Brain microvascular endothelial cell (primary cell): ENCODE measurements around the gene WDR82.
A peak's percentile ranks its signal among the peaks of the same experiment; 100 is the strongest.

Source experiments
- DNase-seq: peaks from one replicate; pipeline ENCODE4 v3.0.0-alpha.2; 2020
- H3K27ac ChIP-seq: fragments of 250-450 bp; sonication (Bioruptor Pico); 2 replicates; pipeline ENCODE4 v1.5.1; 2020; ENCODE audit warnings: mild to moderate bottlenecking, moderate library complexity
- H3K27me3 ChIP-seq: fragments of 250-450 bp; sonication (Bioruptor Pico); replicated peaks from 2 replicates; pipeline ENCODE4 v1.5.1; 2020; ENCODE audit warnings: mild to moderate bottlenecking
- H3K36me3 ChIP-seq: fragments of 250-450 bp; sonication (Bioruptor Pico); replicated peaks from 2 replicates; pipeline ENCODE4 v1.5.1; 2020; ENCODE audit warnings: mild to moderate bottlenecking
- H3K4me3 ChIP-seq: 2 replicates; pipeline ENCODE4 v1.5.1; 2011; ENCODE audit warnings: low read depth, mild to moderate bottlenecking, control low read depth, low read length, moderate library complexity
- in situ Hi-C: cut with HindIII; loops from 2 replicates; pipeline ENCODE4 v1.10.0; 2017; ENCODE audit warnings: low sequenced_read_pairs, low pct_ligation_motif_present
- TF ChIP-seq, protein P1 (sequence below): IDR thresholded peaks from 2 replicates; pipeline ENCODE4 v1.5.1; 2011; ENCODE audit warnings: low read depth, mild to moderate bottlenecking, moderate library complexity, low read length, control low read depth, inconsistent platforms; ENCODE audit errors: missing control alignments

WDR82 gene

DNA sequence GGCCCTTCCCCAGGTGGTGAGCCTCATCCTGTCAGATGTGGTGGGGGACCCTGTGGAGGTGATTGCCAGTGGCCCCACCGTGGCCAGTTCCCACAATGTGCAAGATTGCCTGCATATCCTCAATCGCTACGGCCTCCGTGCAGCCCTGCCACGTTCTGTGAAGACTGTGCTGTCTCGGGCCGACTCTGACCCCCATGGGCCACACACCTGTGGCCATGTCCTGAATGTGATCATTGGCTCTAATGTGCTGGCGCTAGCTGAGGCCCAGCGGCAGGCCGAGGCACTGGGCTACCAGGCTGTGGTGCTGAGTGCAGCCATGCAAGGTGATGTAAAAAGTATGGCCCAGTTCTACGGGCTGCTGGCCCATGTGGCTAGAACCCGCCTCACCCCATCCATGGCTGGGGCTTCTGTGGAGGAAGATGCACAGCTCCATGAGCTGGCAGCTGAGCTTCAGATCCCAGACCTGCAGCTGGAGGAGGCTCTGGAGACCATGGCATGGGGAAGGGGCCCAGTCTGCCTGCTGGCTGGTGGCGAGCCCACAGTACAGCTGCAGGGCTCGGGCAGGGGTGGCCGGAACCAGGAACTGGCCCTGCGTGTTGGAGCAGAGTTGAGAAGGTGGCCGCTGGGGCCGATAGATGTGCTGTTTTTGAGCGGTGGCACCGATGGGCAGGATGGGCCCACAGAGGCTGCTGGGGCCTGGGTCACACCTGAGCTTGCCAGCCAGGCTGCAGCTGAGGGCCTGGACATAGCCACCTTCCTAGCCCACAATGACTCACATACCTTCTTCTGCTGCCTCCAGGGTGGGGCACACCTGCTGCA lies 14.0 kb upstream of the WDR82 start:
- Histone ChIP-seq H3K27me3 (no peaks in the 10 kb centered on the region), H3K27ac (no peak overlapping the region), H3K4me3 (no peak overlapping the region), H3K36me3 (peaks cover 8% of the 10 kb centered on the region)
- in situ Hi-C loops, result no loop called here
- TF ChIP-seq, protein P1, sequence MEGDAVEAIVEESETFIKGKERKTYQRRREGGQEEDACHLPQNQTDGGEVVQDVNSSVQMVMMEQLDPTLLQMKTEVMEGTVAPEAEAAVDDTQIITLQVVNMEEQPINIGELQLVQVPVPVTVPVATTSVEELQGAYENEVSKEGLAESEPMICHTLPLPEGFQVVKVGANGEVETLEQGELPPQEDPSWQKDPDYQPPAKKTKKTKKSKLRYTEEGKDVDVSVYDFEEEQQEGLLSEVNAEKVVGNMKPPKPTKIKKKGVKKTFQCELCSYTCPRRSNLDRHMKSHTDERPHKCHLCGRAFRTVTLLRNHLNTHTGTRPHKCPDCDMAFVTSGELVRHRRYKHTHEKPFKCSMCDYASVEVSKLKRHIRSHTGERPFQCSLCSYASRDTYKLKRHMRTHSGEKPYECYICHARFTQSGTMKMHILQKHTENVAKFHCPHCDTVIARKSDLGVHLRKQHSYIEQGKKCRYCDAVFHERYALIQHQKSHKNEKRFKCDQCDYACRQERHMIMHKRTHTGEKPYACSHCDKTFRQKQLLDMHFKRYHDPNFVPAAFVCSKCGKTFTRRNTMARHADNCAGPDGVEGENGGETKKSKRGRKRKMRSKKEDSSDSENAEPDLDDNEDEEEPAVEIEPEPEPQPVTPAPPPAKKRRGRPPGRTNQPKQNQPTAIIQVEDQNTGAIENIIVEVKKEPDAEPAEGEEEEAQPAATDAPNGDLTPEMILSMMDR, result no peak
- DNase-seq, result no peak

GRCh38 chr3:52291508-52292181 lies 13.2 kb upstream of the WDR82 start:
- in situ Hi-C loops, result no loop called here
- Histone ChIP-seq H3K27me3 (no peaks in the 10 kb centered on the region), H3K4me3 (no peak overlapping the region), H3K27ac (no peak overlapping the region), H3K36me3 (peaks cover 8% of the 10 kb centered on the region)
- TF ChIP-seq, protein P1, result peak; percentile 72
- DNase-seq, result no peak

GRCh38 chr3:52290596-52291507 lies 12.4 kb upstream of the WDR82 start:
- in situ Hi-C loops, result no loop called here
- Histone ChIP-seq H3K4me3 (no peak overlapping the region), H3K27ac (no peak overlapping the region), H3K36me3 (peaks cover 8% of the 10 kb centered on the region), H3K27me3 (no peaks in the 10 kb centered on the region)
- TF ChIP-seq, protein P1, result no peak
- DNase-seq, result no peak

DNA sequence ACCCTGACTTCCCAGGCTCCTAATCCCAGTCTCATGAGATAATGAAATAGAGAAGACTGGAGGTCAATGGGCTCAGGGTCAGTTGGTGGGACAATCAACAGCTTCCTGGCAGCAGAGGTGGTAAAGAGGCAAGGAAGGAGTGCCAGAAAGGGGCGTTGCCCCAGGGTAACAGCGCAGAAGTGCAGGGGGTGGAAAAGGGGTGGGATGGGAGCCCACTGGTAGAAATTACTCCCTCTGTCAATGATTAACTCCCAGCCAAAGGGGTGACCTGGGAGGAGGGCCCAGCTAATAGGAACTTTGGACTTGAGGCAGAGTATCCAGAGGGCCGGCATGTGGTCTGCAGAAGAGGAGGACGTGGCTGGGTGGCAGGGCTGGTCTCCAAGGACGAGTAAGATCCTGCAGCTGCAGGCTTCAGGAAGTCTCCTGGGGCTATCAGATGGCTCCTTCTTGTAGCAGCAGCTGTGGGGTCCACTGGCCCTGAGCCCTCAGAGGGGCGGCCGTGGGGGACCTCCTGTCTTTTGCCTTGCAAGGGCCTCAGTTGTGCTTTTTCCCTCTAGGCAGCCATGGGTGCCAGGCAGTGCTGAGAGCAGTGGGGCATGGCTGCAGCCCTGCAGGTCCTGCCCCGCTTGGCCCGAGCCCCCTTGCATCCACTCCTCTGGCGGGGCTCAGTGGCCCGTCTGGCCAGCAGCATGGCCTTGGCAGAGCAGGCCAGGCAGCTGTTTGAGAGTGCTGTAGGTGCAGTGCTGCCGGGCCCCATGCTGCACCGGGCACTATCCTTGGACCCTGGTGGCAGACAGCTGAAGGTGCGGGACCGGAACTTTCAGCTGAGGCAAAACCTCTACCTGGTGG lies 11.5 kb upstream of the WDR82 start:
- TF ChIP-seq, protein P1, result peak; percentile 21
- Histone ChIP-seq H3K4me3 (no peak overlapping the region), H3K36me3 (peaks cover 8% of the 10 kb centered on the region), H3K27me3 (no peaks in the 10 kb centered on the region), H3K27ac (no peak overlapping the region)
- no peak for DNase-seq
- in situ Hi-C loops, result no loop called here

DNA sequence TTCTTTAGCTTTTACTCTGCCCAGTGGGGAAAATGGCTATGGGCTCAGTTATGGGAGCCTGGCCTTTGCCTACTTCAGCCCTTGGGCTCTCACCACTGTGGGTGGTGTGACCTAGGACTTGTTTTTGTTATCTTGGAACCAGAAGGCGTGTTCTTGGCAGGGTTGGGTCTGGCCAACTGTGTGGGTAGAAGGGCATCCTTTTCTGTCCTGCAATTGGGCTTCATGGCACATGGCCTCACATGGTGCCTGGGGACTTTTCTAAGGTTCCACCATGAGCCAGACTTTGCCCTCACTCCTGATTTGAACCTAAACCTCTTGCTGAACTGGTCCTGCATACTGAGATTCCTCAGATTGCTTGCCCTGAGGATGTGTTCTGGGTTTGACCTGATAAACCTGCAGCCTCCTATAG lies 10.9 kb upstream of the WDR82 start:
- TF ChIP-seq, protein P1, result no peak
- peaks cover 8% of the 10 kb centered on the region for H3K36me3 ChIP-seq
- no peak overlapping the region for H3K4me3 ChIP-seq
- in situ Hi-C loops, result no loop called here
- H3K27ac ChIP-seq, result no peak overlapping the region
- H3K27me3 ChIP-seq, result no peaks in the 10 kb centered on the region
- no peak for DNase-seq
